GM06990 (cell line): ENCODE results near the gene PPOX.

Experiments
- DNase-seq: peaks from one replicate; pipeline ENCODE4 v3.0.0-alpha.2; 2011; ENCODE audit not compliant: insufficient read length; ENCODE audit errors: extremely low read depth
- H3K27me3 ChIP-seq: replicated peaks from 2 replicates; pipeline ENCODE4 v1.6.0; 2011; ENCODE audit warnings: low read length; ENCODE audit not compliant: control insufficient read depth, insufficient read depth
- H3K36me3 ChIP-seq: 2 replicates; pipeline ENCODE4 v1.5.1; 2011; ENCODE audit warnings: low read length; ENCODE audit not compliant: control insufficient read depth, insufficient read depth
- H3K4me3 ChIP-seq: replicated peaks from 2 replicates; pipeline ENCODE4 v1.5.1; 2011; ENCODE audit warnings: low read depth, mild to moderate bottlenecking, control low read depth, low read length
- CTCF ChIP-seq: IDR thresholded peaks from 2 replicates; pipeline ENCODE4 v1.5.1; 2011; ENCODE audit warnings: low read length, control low read depth, mild to moderate bottlenecking, inconsistent platforms; ENCODE audit not compliant: insufficient read depth, poor library complexity, severe bottlenecking

PPOX gene

GRCh38 chr1:161162052-161162451, 4.2 kb upstream of the PPOX start:
- Histone ChIP-seq H3K36me3 (peaks cover 3% of the 10 kb centered on the region), H3K4me3 (no peak overlapping the region), H3K27me3 (no peaks in the 10 kb centered on the region)
- no peak for TF ChIP-seq CTCF
- no peak for DNase-seq

GRCh38 chr1:161162806-161163205, 3.4 kb upstream of the PPOX start:
- TF ChIP-seq CTCF: no peak
- no peak for DNase-seq
- H3K27me3 ChIP-seq: no peaks in the 10 kb centered on the region
- no peak overlapping the region for H3K4me3 ChIP-seq
- H3K36me3 ChIP-seq: peaks cover 3% of the 10 kb centered on the region

- Histone ChIP-seq H3K36me3 (peaks cover 3% of the 10 kb centered on the region), H3K27me3 (no peaks in the 10 kb centered on the region), H3K4me3 (no peak overlapping the region)
- TF ChIP-seq CTCF: no peak
- DNase-seq: no peak
Measured at GRCh38 chr1:161163793-161164192, 2.4 kb upstream of the PPOX start.

GRCh38 chr1:161164901-161165610, 1.2 kb upstream of the PPOX start:
- TF ChIP-seq CTCF: no peak
- no peak for DNase-seq
- peaks cover 3% of the 10 kb centered on the region for H3K36me3 ChIP-seq
- peak overlapping the region; percentile 60 for H3K4me3 ChIP-seq
- no peaks in the 10 kb centered on the region for H3K27me3 ChIP-seq

- no peak for DNase-seq
- H3K4me3 ChIP-seq: peak overlapping the region; percentile 72
- H3K27me3 ChIP-seq: no peaks in the 10 kb centered on the region
- no peak for TF ChIP-seq CTCF
- peaks cover 13% of the 10 kb centered on the region for H3K36me3 ChIP-seq
Measured at GRCh38 chr1:161166669-161167548, 683 bp downstream of the PPOX start.
